ENCODE measurements around the gene UBE2V1.

DNA sequence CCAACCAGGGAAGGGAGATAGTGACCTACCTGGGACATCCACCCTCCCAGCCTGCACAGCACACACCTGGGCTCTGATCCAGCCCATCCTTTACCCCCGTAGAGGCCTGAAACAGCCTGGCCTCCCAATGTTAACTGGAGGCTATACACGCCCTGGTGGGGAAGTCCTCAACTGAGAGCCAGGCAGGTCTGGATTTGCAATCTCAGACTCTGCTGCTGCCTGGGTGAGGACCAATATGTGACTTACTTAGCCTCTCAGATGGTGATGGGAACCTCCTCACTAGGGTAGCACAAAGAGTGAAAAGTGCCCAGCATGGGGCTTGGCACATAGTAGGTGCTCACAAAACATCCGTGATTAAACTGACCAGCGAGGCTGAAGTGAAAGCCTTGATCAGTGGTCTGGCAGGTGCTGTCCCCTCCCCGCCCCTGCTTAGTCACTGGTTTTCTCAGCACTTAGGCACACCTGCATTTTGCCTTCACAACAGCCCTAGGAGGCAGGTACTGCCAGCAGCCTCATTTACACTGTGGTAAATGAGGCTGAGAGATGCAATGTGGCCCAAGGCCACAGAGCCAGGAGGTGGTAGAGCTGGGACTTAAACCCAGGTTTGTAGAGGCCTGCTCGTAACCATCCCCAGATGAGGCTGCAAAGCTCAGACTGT lies 28.2 kb upstream of the UBE2V1 start:
- TF ChIP-seq CTCF (IDR thresholded peaks at IDR 0.05) = no peak
- no peak for TF ChIP-seq POLR2A (IDR thresholded peaks at IDR 0.05)

Data from uterus (tissue), 2 donors.